HG03103 (cell line): ENCODE measurements around the gene SLFN5.
"Not testable (repeated sequence)": the region's sequence is repeated elsewhere in the genome, so short reads cannot be mapped to it uniquely, and the experiment has no call there.

ENCODE experiments used
- ATAC-seq: cut with Tn5 transposase; IDR thresholded peaks from one replicate; pipeline ENCODE4 v1.9.1; 2021; ENCODE audit warnings: low read depth; ENCODE audit not compliant: unreplicated experiment

The SLFN5 gene

DNA sequence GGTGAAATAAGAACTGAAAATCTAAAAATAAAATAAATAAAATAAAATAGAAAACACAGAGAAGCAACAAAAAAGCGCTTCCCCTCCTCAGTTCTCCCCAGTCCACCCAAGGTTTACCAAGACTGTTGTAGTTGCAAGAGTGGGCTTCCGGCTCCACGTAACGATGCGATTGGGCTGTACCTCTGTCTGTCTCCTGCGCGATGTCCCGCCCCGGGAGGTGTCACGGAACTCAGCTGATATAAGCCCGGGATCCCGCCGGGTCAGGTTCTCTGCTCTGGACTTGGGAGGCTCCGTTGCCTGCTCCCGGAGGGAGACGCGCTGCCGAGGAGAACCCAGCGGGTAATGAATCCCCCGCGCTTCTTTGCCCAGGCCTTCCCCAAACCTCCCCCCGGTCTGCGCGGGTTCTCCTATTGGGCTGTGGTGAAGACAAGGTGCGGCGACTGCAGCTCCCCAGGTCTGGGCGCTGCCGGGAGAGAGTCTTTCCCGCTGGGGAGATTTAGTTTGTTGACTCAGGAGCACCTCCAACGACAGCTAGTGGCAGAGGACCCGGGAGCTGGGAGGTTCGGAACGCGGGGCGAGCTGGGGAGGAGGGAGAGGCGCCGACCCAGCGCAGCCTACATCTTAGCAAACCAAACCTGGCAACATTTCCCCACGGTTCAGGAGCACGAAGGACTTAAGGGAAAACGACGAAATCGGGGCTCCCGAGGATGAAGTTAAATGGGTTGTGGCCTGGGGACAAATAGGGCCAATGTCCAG is at the start of gene SLFN5:
Gene SLFN5 (plus strand): TSS at position 268 of the 756 bp plus-strand sequence. CDS start 15,619 bp downstream, outside the sequence.
- peak; percentile 72 for ATAC-seq

DNA sequence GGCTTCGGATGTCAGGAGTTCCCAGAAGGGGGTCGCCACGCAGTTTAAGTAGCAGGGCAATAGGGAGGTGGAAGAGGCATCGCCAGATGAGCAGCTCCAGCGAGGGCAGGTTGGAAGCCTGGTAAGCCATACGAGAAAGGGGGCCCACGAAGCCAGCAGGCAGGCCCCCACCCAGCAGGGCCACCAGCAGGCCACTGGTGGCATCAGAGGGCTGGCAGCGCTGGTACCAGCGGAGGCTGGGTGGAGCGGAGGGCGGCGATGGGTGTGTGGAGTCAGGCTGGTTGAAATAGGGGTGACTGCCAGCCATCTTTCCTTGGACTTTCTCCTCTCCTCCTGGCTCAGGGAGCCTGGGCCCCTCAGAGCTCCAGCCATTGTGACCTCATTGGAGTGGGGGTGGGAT is 48.9 kb upstream of the SLFN5 start, which contains the start of gene SLC35G3:
Gene SLC35G3 (minus strand): TSS at position 393 of the 400 bp plus-strand sequence. CDS start 86 bp downstream, at position 307.
- not testable (repeated sequence) for ATAC-seq

DNA sequence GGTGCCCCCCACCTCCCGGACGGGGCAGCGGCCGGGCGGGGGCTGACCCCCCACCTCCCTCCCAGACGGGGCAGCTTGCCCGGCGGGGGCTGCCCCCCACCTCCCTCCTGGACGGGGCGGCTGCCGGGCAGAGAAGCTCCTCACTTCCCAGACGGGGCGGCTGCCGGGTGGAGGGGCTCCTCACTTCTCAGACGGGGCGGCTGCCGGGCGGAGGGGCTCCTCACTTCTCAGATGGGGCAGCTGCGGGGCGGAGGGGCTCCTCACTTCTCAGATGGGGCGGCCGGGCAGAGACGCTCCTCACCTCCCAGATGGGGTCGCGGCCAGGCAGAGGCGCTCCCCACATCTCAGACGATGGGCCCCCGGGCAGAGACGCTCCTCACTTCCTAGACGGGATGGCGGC is 47.8 kb upstream of the SLFN5 start:
- not testable (repeated sequence) for ATAC-seq

DNA sequence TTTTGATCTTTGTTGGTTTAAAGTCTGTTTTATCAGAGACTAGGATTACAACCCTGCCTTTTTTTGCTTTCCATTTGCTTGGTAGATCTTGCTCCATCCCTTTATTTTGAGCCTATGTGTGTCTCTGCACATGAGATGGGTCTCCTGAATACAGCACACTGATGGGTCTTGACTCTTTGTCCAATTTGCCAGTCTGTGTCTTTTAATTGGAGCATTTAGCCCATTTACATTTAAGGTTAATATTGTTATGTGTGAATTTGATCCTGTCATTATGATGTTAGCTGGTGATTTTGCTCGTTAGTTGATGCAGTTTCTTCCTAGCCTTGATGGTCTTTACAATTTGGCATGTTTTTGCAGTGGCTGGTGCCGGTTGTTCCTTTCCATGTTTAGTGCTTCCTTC is 40.3 kb upstream of the SLFN5 start:
- not testable (repeated sequence) for ATAC-seq

DNA sequence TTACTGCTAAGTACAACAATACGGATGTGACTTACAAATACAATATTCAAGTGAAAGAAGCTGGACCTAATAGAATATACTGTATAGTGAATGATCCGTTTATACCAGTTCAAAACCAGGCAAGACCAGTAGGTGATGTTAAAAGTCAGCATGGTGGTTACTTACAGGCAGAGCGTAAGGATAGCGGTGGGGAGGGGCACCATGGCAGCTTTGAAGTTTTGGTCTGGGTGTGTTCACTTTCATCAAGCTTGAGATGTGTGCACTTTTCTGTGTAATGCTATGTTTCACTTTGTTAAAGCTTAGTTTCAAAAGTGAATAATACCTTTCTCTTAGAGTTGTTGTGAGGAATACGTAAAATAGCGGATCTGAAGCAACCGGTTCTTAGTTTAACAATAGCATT is 32.1 kb upstream of the SLFN5 start:
- no peak for ATAC-seq

DNA sequence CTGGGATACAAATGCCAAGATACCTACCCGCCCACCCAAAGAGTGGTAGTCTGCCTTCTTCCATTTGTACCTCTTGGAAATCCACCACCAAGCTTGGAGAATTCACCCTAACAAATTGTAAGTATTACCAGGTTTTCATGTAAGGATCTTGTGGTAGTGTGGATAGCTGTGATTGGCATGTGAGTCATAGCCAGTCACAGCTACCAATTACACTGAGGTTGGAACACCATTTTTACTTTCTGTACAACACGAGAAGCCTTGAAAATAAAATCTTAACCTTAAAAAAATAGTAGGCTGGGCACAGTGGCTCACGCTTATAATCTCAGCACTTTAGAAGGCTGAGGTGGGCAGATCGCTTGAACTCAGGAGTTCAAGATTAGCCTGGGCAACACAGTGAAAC is 30.2 kb upstream of the SLFN5 start:
- no peak for ATAC-seq

DNA sequence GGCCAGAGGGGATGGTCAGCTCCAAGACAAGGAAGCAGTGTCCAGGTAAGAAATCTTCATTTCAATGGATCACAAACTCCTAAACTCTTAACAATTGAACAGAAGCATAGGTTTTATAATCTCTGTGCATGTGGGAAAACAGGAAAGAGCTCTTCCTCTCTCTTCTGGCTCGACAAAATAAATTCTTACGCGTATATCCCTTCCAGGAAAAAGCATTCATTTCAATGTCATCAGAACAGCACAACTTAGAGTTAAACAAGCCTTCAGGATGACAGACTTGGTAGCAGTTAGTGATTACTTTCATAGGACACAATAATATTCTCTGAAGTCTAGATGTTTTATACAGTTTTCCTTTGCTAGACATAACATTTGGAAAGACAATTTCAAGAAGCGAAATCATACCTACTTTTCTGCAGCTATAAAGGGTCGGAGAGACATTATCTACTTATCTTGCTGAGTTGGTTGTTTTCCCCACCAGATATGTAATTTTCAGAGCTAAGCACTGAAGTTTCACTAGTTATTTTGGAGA is 29.4 kb upstream of the SLFN5 start:
- no peak for ATAC-seq

DNA sequence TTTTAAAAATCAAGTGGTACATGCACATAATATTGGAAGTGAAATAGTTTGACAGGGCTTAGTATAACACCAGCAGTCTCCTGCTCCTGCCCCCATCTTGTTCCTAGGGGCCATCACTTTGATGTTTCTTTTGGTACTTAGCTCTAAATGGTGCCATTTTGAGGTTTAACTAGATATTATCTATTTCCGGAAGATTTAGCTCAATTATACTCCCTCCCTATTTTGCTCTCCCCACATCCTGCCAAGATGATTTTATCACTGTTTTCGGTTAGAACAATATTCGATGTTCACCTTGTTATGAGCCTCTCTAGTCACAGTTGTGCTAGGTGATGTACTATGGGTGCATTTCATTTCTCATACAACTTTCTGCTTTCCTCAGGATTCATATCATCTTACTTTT is 28.7 kb upstream of the SLFN5 start:
- no peak for ATAC-seq

DNA sequence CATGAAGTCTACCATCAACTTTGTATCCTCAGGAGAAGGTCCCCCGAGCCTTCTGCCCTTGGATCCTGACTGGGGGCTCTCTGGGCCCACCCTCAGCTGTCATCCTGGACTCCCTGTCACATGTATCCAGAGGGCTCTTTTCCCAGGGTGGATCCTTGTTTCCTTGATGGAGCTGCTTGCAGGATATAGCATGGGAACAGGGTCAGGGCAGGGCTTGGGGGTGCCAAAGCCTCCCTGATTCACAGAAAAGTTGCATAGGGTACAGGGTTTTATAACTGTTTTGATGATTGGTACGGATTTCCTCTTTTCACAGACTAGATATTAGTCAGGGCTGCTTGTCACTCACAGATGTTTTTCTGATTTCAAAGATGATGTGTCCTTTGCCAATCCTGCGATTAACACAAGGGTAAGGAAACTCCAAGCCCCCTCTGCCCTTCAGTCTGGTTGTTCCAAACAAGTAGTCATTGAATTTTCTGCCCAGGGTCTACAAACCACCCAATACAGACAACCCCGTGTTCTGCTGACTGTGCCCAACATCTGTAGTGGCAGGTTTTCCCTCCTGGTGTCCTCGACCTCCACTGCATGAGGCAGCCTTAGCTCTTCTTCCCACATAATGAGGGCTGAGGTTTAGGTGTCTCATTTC is 28.1 kb upstream of the SLFN5 start:
- ATAC-seq: no peak

DNA sequence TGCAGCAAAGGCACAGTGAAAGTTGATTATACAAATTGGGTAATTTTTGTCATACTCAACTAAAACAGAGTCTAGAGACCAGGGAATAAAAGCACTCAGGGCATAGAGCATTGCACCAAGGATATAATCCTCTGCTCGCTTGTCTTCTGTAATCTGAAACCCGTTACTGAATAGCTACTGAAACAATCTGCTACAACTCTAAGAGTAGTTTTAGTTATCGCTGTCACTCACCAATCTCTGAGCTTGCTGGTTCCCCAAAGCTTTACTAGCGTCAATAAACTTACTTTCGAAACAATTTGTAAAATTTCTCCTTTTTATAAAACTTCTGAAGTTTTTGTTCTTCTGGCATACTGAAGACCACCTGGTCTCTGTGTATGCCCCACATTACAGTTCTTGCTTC is 25.8 kb upstream of the SLFN5 start:
- no peak for ATAC-seq

DNA sequence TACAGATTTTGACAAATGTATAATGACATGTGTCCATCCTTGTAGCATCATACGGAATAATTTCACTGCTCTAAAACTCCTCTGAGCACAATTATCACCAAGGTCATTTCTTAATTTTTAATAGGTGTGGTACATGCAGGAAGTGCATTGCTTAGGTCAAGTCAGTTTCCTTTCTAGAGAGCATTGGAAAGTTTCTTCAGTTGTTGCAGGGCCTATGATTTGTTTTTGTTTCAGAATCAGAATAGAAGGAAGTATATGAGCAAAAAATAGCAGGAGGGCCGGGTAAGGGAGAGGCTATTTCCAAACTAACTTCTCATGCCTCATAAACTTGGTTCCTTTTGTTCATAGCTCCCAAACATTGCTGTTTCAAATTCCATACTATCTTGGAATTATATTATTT is 24.0 kb upstream of the SLFN5 start:
- no peak for ATAC-seq

DNA sequence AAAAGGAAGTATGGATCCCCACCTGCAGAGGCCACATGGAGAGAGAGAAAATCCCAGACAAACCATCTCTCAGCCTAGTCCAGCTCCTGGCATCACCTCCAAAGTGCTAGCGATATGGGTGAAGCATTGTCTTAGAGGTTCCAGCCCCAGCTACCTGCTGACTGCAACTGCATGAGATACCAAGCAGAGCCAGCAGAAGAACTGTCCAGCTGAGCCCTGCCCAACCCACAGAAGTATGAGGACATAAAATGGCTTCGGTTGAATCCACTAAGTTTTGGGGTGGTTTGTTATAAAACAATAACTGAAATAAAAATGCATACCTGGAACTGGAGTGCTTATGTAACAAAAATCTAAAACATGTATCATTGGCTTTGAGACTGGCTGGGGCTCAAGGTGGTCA is 20.4 kb upstream of the SLFN5 start:
- ATAC-seq: no peak

DNA sequence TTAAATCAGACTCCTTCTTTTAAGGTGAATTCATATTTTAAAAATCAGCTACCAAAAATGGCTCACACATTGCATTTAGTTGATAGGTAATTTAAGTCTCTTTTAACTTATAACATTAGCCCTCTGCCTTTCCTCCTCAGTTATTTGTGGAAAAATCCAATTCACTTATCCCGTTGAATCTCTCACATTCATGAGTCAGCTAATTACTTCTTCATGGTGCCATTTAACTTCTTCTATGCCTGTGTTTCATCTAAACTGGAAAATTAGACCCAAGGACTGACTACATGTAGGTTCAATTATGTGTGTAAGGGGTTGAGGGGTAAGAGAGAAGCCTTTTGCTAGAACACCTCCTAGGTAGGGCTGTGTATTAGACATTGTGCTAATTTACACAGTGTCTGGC is 18.4 kb upstream of the SLFN5 start:
- no peak for ATAC-seq

DNA sequence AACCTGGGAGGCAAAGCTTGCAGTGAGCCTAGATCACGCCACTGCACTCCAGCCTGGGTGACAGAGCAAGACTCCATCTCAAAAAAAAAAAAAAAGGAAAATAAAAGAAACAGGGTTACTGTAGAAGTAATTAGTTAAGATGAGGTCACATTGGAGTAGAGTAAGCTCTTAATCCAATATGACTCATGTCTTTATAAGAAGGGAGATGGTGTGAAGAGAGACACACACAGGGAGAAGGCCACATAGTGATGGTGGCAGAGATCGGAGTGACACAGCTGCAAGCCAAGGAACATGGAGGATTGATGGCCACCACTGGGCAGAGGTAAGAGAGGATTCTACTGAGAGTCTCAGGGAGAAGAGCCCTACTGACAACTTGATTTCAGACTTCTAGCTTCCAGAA is 15.3 kb upstream of the SLFN5 start:
- ATAC-seq: no peak

DNA sequence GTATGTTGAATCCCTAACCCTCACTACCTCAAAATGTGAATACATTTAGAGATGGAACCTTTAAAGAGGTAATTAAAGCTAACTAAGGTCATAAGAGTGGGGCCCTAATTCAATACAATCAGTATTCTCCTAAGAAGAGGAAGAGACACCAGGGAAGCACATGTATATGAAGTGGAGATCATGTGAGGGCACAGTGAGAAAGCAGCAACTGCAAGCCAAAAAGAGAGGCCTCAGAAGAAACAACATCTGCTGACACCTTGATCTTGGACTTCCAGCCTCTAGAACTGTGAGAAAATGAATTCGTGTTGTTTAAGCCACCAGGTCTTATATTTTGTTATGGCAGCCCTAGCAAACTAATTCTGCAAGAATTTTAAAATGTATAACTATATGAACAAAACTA is 13.2 kb upstream of the SLFN5 start:
- no peak for ATAC-seq

DNA sequence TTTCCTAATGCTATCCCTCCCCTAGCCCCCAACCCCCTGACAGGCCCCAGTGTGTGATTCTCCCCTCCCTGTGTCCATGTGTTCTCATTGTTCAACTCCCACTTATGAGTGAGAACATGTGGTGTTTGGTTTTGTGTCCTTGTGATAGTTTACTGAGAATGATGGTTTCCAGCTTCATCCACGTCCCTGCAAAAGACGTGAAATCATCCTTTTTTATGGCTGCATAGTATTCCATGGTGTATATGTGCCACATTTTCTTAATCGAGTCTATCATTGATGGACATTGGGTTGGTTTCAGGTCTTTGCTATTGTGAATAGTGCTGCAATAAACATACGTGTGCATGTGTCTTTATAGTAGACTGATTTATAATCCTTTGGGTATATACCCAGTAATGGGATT is 8.6 kb upstream of the SLFN5 start:
- not testable (repeated sequence) for ATAC-seq

DNA sequence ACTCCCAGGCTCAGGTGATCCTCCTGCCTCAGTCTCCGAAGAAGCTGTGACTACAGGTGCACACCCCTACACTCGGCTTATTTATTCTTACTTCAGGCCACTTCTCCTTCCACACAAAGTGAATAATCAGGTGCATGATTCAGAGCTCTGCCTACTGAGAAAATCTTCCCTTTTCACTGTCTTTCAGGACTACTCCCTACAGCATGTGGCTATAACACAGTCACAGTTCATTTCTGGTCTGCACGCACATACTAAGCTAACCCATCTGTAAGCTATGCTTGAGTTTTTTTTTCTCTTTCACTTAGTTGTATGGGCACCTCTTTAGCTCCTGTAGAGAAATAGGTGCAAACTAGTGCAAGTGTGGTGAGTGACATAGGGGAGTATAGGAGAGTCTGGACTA is 7.6 kb upstream of the SLFN5 start:
- no peak for ATAC-seq

DNA sequence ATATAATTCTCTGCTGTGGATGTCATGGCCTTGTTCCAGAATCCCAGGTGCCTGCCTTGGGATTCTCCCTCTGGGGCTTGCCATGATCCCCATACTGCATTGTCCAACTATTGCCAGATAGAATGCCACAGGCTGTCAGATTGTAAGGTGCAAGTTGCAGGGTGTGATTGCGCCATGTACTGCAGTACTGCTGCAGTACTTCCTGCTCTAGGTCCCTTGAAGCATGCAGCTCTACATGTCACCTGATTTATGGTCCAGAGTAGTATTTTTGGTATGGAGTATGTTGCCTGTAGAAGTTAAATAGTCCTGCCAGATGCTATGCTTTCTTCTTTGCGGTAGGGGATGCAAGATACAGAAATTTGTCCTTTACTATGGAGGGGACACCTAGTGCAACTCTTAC is 7.0 kb upstream of the SLFN5 start:
- no peak for ATAC-seq

DNA sequence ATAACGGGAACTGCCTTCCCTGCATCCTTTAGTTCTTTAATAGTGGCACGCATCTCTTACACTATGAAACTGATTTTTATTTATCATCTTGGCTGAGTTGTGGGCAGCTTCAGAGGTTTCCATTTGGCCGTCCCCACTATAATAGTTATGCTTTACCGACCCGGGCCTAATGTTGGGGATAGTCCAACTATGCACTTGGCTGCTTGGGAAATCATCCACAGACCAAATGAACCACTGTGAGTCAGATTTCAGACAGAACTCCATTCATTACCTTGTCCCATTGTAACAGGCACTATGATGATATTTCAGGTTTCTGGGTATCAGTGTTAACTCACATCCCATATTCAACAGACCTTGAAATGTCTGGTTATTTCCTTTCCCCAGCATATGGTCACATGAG is 6.1 kb upstream of the SLFN5 start:
- no peak for ATAC-seq

DNA sequence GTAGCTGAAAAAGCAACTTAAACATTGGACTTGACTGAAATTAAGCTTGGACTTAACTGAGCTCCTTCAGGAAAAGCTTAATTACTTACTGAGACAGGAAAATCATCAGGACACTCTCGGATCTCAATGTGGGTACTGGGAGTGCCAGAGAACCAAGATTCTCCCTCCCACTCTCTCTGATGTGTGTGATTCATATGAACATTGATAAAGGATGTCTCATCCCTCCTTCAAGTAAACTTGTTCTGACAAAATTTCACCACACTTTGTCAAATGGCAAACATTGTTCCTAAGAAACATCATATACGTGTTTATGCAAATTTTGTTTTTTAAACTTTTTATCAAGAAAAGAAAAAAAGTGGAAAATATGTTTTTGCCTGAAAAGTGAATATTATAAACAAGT is 4.1 kb upstream of the SLFN5 start:
- ATAC-seq: no peak

DNA sequence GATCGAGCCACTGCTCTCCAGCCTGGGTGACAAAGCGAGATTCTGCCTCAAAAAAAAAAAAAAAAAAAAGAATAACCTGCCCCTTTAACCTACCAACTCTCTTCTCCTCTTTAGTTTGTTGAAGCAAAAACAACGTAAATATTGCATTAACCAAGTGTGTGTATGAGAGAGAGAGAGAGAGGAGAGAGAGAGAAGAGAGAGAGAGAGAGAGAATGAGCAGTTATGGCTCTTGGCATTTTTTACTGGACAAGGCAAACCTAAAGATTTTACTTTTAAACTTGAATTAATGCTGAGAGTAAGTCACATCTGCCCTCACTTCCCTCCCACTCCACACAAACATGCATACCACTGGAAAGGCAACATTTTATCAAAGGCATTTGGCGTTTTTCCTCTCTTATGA is 3.0 kb upstream of the SLFN5 start:
- no peak for ATAC-seq

DNA sequence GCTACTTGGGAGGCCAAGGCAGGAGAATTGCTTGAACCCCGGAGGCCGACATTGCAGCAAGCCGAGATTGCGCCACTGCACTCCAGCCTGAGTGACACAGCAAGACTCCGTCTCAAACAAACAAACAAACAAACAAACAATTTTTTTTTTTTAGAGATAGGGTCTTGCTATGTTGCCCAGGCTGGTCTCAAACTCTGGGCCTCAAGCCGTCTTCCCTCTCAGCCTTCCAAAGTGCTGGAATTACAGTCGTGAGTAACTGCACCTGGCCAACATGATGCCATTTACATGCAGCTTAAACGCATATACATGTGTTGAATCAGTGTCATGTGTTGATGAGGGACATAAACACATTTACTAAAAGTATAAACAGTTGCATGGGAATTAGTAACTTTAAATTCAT is 2.0 kb upstream of the SLFN5 start:
- no peak for ATAC-seq
